MG63 (cell line): Measurements from ENCODE around the gene RAB3GAP2. TPM values are rescaled to one million over a fixed set of nuclear protein-coding genes. Genes with fewer than 3 reads are reported as not detected.
"Not testable (repeated sequence)": the region's sequence is repeated elsewhere in the genome, so short reads cannot be mapped to it uniquely, and the experiment has no call there.

Experiments used
- DNase-seq: peaks from one replicate; pipeline ENCODE4 v3.0.0-alpha.2; 2020
- H3K27me3 ChIP-seq: fragments of 250-450 bp; sonication (Bioruptor Pico); 2 replicates; pipeline ENCODE4 v1.5.1; 2020; ENCODE audit warnings: mild to moderate bottlenecking, moderate library complexity
- H3K36me3 ChIP-seq: fragments of 250-450 bp; sonication (Bioruptor Pico); 2 replicates; pipeline ENCODE4 v1.5.1; 2020; ENCODE audit warnings: mild to moderate bottlenecking, moderate library complexity
- H3K4me3 ChIP-seq: fragments of 250-450 bp; sonication (Bioruptor Pico); 2 replicates; pipeline ENCODE4 v1.5.1; 2020; ENCODE audit warnings: mild to moderate bottlenecking, moderate library complexity
- H3K9me3 ChIP-seq: fragments of 250-450 bp; sonication (Bioruptor Pico); 2 replicates; pipeline ENCODE4 v1.5.1; 2020; ENCODE audit warnings: mild to moderate bottlenecking, moderate library complexity
- total RNA-seq: library from RNA; depleted of rRNA; stranded (reverse); fragments of >200 nt; shearing (Covaris generic); gene quantifications from 2 replicates; pipeline ENCODE4 v1.2.3, GENCODE V29; 2014; ENCODE audit warnings: low replicate concordance; rRNA removed

The RAB3GAP2 gene
- total RNA-seq = 16.3 and 16.8 TPM in 2 replicates

GRCh38 chr1:220272047-220272840, at the start of gene RAB3GAP2:
TSS of gene RAB3GAP2 (minus strand) at chr1:220272453. CDS start at chr1:220272337, 116 bp downstream.
- peaks cover 37% of the 10 kb centered on the region for H3K36me3 ChIP-seq
- peak within 1 kb of the TSS; percentile 86 for H3K4me3 ChIP-seq
- H3K27me3 ChIP-seq = no peaks in the 10 kb centered on the region
- no peaks in the 10 kb centered on the region; the same call in 1 of the 2 replicates for H3K9me3 ChIP-seq
- peak; percentile 96 for DNase-seq

GRCh38 chr1:220321758-220322157, 49.5 kb upstream of the RAB3GAP2 start:
- DNase-seq = no peak
- no peaks in the 10 kb centered on the region for H3K9me3 ChIP-seq
- no peaks in the 10 kb centered on the region for H3K36me3 ChIP-seq
- H3K27me3 ChIP-seq = peaks cover 6% of the 10 kb centered on the region
- no peak overlapping the region for H3K4me3 ChIP-seq

GRCh38 chr1:220320709-220321108, 48.5 kb upstream of the RAB3GAP2 start:
- DNase-seq = no peak
- H3K9me3 ChIP-seq = no peaks in the 10 kb centered on the region
- H3K27me3 ChIP-seq = peaks cover 6% of the 10 kb centered on the region
- H3K4me3 ChIP-seq = no peak overlapping the region
- H3K36me3 ChIP-seq = no peaks in the 10 kb centered on the region

- no peak for DNase-seq
- Histone ChIP-seq H3K9me3 (no peaks in the 10 kb centered on the region), H3K36me3 (no peaks in the 10 kb centered on the region), H3K4me3 (no peak overlapping the region), H3K27me3 (peaks cover 4% of the 10 kb centered on the region)
Observed at GRCh38 chr1:220318673-220319072, 46.4 kb upstream of the RAB3GAP2 start.

GRCh38 chr1:220317161-220317560, 44.9 kb upstream of the RAB3GAP2 start:
- no peak for DNase-seq
- Histone ChIP-seq H3K27me3 (no peaks in the 10 kb centered on the region; the same call in none of the 2 replicates), H3K36me3 (no peaks in the 10 kb centered on the region), H3K4me3 (no peak overlapping the region), H3K9me3 (no peaks in the 10 kb centered on the region)

- peaks cover 5% of the 10 kb centered on the region for H3K27me3 ChIP-seq
- no peaks in the 10 kb centered on the region for H3K9me3 ChIP-seq
- H3K4me3 ChIP-seq = no peak overlapping the region
- no peak for DNase-seq
- H3K36me3 ChIP-seq = no peaks in the 10 kb centered on the region
Observed at GRCh38 chr1:220316305-220316704, 44.1 kb upstream of the RAB3GAP2 start.

- no peak for DNase-seq
- Histone ChIP-seq H3K4me3 (no peak overlapping the region), H3K27me3 (peaks cover 5% of the 10 kb centered on the region), H3K36me3 (no peaks in the 10 kb centered on the region), H3K9me3 (no peaks in the 10 kb centered on the region)
Observed at GRCh38 chr1:220315070-220315839, 43.0 kb upstream of the RAB3GAP2 start.

GRCh38 chr1:220313576-220313975, 41.3 kb upstream of the RAB3GAP2 start:
- H3K4me3 ChIP-seq = no peak overlapping the region
- H3K36me3 ChIP-seq = no peaks in the 10 kb centered on the region
- DNase-seq = no peak
- peaks cover 5% of the 10 kb centered on the region for H3K27me3 ChIP-seq
- H3K9me3 ChIP-seq = no peaks in the 10 kb centered on the region

- H3K4me3 ChIP-seq, H3K9me3 ChIP-seq, H3K27me3 ChIP-seq, DNase-seq, H3K36me3 ChIP-seq: not testable (repeated sequence)
Observed at GRCh38 chr1:220310147-220310546, 37.9 kb upstream of the RAB3GAP2 start.

GRCh38 chr1:220307607-220308006, 35.4 kb upstream of the RAB3GAP2 start:
- Histone ChIP-seq H3K4me3 (no peak overlapping the region), H3K27me3 (peaks cover 5% of the 10 kb centered on the region; the same call in 1 of the 2 replicates), H3K36me3 (no peaks in the 10 kb centered on the region), H3K9me3 (no peaks in the 10 kb centered on the region)
- no peak for DNase-seq

GRCh38 chr1:220306339-220306738, 34.1 kb upstream of the RAB3GAP2 start:
- Histone ChIP-seq H3K4me3 (no peak overlapping the region), H3K9me3 (no peaks in the 10 kb centered on the region), H3K36me3 (no peaks in the 10 kb centered on the region), H3K27me3 (no peaks in the 10 kb centered on the region)
- no peak for DNase-seq

GRCh38 chr1:220303871-220304270, 31.6 kb upstream of the RAB3GAP2 start:
- Histone ChIP-seq H3K4me3 (no peak overlapping the region), H3K27me3 (no peaks in the 10 kb centered on the region), H3K9me3 (no peaks in the 10 kb centered on the region), H3K36me3 (no peaks in the 10 kb centered on the region)
- no peak for DNase-seq

GRCh38 chr1:220301630-220302029, 29.4 kb upstream of the RAB3GAP2 start:
- no peaks in the 10 kb centered on the region for H3K27me3 ChIP-seq
- no peaks in the 10 kb centered on the region for H3K9me3 ChIP-seq
- no peaks in the 10 kb centered on the region for H3K36me3 ChIP-seq
- no peak for DNase-seq
- no peak overlapping the region for H3K4me3 ChIP-seq

GRCh38 chr1:220300442-220301121, 28.3 kb upstream of the RAB3GAP2 start:
- H3K27me3 ChIP-seq = no peaks in the 10 kb centered on the region
- H3K9me3 ChIP-seq = no peaks in the 10 kb centered on the region
- H3K4me3 ChIP-seq = no peak overlapping the region
- DNase-seq = peak; percentile 84
- H3K36me3 ChIP-seq = no peaks in the 10 kb centered on the region

GRCh38 chr1:220299337-220299736, 27.1 kb upstream of the RAB3GAP2 start:
- no peak for DNase-seq
- Histone ChIP-seq H3K4me3 (no peak overlapping the region), H3K27me3 (peaks cover under 1% of the 10 kb centered on the region; the same call in 1 of the 2 replicates), H3K9me3 (no peaks in the 10 kb centered on the region), H3K36me3 (no peaks in the 10 kb centered on the region)

- Histone ChIP-seq H3K36me3 (no peaks in the 10 kb centered on the region), H3K9me3 (no peaks in the 10 kb centered on the region), H3K27me3 (peaks cover 5% of the 10 kb centered on the region), H3K4me3 (no peak overlapping the region)
- no peak for DNase-seq
Observed at GRCh38 chr1:220298470-220299205, 26.4 kb upstream of the RAB3GAP2 start.
